Measurements from ENCODE around the gene SLC26A6. TPM values are rescaled to one million over a fixed set of nuclear protein-coding genes. Genes with fewer than 3 reads are reported as not detected.
A peak's percentile ranks its signal among the peaks of the same experiment; 100 is the strongest.

SLC26A6 gene
- total RNA-seq, 1 experiment from 2014 or later: 9.7 TPM

DNA sequence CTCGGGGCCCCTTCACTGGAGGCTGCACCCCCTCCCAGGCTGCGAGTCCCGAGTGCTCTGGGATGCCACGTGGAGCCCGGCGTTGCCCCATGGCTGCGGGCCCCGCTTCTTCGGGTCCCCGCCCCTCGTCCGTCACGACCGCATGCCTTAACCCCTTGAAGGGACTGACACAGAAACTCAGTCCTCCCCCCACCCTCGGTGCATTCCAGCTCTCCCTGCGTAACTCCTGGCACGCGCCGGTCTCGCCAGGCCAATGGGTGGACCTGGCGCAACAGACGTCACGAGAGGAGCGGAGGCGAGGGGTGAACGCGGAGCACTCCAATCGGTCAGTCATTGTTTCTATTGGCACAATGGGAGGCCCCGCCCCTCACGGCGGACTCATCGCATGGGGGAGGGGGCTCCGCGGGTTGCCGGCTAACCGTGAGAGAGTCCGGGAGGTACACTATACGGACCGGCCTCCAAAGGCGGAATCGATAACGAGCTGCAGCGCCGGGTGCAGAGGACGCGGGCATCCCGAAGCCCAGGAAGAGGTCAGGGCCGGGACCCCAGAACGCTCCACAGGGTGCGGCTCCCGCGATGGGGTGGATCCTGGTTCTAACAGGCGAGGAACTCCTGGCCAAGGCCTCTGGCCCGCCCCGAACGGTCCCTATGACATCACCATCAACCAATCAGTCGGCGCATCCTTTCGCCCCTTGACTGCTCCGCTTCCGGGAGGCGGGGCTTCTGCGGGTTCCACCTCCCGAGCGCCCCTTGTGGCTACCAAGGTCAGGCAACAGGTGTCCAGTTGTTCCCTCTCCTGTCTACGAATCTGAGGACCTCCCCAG is 28.4 kb upstream of the SLC26A6 start:
- DNase-seq: peak; percentile 93
- H3K4me3 ChIP-seq: peak overlapping the region; percentile 52
- H3K9me3 ChIP-seq: no peaks in the 10 kb centered on the region
- no peaks in the 10 kb centered on the region for H3K36me3 ChIP-seq
- 0 out of 2 replicates have a peak, but pooled peaks cover 2% of the 10 kb centered on the region for H3K27me3 ChIP-seq

DNA sequence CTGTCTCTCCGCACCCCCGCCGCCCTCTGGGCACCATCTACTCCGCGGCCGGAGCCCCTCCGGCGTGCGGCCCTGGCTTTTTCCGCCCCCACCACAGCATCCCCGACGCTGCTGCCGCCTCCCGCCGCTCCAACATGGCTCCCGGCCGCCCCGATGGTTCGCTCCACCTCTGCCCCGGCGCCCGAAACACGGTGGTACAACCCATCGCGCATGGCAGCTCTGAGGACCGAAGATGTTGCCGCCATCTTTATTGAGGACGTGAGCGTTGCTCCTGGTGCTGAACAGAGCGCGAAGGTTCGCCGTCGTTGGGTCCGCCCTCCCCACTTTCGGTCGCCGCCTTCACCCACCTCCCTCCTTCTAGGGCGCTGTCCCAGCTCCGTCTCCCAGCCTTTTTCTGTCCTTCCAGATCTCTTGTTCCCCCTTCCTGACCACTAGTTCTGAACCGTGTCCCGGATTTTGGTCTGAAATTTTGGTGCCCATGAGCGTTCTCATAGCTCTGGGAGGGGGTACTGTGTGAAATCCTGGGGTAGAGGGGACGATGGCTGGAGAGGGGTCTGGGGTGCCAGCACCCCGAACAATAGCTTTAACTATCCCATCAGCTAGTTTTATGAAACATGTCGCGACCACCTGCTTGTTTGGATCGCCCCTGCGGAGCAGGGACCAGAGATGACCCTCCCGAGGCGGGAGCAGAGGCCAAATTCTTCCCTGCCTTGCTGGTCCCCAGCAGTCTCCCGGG is 27.7 kb upstream of the SLC26A6 start, which contains the start of gene CELSR3:
TSS of gene CELSR3 (minus strand) at position 134 of the 736 bp plus-strand sequence. CDS start 252 bp downstream, outside the sequence.
- 0 out of 2 replicates have a peak, but pooled peaks cover 2% of the 10 kb centered on the region for H3K27me3 ChIP-seq
- H3K9me3 ChIP-seq: no peaks in the 10 kb centered on the region
- peak; percentile 59 for DNase-seq
- peak within 1 kb of the TSS; percentile 52 for H3K4me3 ChIP-seq
- H3K36me3 ChIP-seq: no peaks in the 10 kb centered on the region

GRCh38 chr3:48662145-48662752 is 27.0 kb upstream of the SLC26A6 start:
- DNase-seq: no peak
- no peaks in the 10 kb centered on the region for H3K36me3 ChIP-seq
- H3K4me3 ChIP-seq: no peak overlapping the region
- H3K9me3 ChIP-seq: no peaks in the 10 kb centered on the region
- 0 out of 2 replicates have a peak, but pooled peaks cover 2% of the 10 kb centered on the region for H3K27me3 ChIP-seq

DNA sequence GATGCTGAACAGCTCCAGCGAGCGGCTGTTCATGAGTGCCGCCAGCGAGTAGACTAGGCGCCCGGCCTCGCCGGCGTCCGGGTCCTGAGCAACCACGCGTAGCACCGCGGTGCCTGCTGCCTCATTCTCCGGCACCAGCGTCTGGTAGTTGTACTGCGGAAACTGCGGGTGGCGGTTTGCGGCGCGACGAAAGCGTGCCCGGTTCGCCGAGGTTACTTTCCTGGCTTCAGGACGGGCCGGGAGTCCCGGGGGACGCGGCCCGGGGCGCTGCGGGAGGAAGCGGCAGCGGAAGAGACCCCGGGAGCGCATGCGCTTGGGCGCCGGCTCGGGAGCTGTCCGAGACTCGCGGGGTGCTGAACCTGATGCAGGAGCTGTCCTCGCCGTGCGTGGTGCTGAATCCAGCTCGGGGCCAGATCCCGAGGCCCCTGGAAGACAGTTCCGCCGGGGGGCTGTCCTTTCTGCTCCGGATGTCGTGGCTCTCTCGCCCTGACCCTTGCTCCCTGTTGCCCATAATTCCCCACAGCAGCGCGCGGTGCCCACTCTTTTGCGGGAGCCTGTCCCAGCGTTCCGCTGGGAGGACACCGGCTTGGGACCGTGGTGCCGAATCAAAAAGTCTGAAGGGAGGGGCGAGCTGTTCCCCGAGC is 26.4 kb upstream of the SLC26A6 start:
- Histone ChIP-seq H3K9me3 (no peaks in the 10 kb centered on the region), H3K36me3 (no peaks in the 10 kb centered on the region), H3K4me3 (no peak overlapping the region), H3K27me3 (0 out of 2 replicates have a peak, but pooled peaks cover 2% of the 10 kb centered on the region)
- peak; percentile 22 for DNase-seq

DNA sequence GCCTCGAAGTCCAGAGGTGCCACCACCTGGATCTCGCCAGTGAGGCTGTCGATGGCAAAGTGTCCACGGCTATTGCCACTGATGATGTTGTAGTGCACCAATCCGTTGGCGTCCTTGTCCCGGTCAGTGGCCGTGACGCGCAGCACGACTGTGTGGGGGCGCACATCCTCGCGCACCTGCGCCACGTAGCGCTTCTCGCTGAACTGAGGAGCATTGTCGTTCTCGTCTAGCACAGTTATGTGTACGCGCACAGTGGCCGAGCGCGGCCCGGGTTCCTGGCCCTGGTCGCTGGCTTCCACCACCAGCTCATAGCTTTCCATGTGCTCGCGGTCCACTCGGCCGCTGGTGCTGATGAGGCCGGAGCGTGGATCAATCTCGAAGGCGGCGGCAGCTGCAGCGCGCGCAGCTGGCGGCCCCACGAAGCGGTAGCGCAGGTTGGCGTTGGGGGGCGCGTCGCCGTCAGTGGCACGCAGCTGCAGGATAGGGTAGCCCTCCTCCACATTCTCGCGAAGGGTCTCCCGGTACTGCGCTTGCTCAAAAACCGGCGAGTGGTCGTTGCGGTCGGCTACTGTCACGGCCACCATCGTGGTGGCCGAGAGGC is 25.6 kb upstream of the SLC26A6 start:
- H3K36me3 ChIP-seq: no peaks in the 10 kb centered on the region
- 0 out of 2 replicates have a peak, but pooled peaks cover 2% of the 10 kb centered on the region for H3K27me3 ChIP-seq
- no peak for DNase-seq
- no peaks in the 10 kb centered on the region for H3K9me3 ChIP-seq
- H3K4me3 ChIP-seq: no peak overlapping the region

DNA sequence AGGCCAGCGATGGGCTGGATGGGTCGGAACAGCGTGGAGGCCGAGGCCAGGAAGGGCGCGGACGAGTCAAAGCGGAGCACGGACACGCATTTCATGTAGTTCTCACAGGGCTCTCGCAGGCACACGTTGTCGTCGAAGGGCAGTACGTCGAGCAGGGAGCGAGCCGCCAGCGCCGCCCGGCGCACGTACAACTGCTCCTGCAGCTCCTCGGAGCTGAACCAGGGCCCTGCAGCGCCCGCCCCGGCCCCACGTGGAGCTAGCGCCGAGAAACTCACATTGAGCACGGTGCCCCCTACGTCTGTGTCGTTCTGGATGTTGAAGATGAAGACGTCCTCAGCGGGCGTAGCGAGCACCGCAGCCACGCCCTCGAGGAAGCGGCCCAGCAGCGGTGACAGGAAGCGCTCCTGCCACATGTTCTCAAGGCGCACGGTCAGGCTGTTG is 21.6 kb upstream of the SLC26A6 start:
- H3K36me3 ChIP-seq: no peaks in the 10 kb centered on the region
- no peak overlapping the region for H3K4me3 ChIP-seq
- no peak for DNase-seq
- H3K27me3 ChIP-seq: no peaks in the 10 kb centered on the region
- H3K9me3 ChIP-seq: no peaks in the 10 kb centered on the region

GRCh38 chr3:48656061-48656840 is 21.0 kb upstream of the SLC26A6 start:
- DNase-seq: peak; percentile 44
- Histone ChIP-seq H3K4me3 (peak overlapping the region; percentile 32; the same call in 1 of the 2 replicates), H3K9me3 (no peaks in the 10 kb centered on the region), H3K36me3 (no peaks in the 10 kb centered on the region), H3K27me3 (no peaks in the 10 kb centered on the region)

- DNase-seq: no peak
- Histone ChIP-seq H3K9me3 (no peaks in the 10 kb centered on the region), H3K27me3 (no peaks in the 10 kb centered on the region), H3K4me3 (no peak overlapping the region), H3K36me3 (no peaks in the 10 kb centered on the region)
These were observed 20.3 kb upstream of the SLC26A6 start for GRCh38 chr3:48655606-48656005.

- no peaks in the 10 kb centered on the region for H3K27me3 ChIP-seq
- no peak for DNase-seq
- H3K9me3 ChIP-seq: no peaks in the 10 kb centered on the region
- H3K36me3 ChIP-seq: no peaks in the 10 kb centered on the region
- no peak overlapping the region for H3K4me3 ChIP-seq
These were observed 19.8 kb upstream of the SLC26A6 start for GRCh38 chr3:48655063-48655462.

DNA sequence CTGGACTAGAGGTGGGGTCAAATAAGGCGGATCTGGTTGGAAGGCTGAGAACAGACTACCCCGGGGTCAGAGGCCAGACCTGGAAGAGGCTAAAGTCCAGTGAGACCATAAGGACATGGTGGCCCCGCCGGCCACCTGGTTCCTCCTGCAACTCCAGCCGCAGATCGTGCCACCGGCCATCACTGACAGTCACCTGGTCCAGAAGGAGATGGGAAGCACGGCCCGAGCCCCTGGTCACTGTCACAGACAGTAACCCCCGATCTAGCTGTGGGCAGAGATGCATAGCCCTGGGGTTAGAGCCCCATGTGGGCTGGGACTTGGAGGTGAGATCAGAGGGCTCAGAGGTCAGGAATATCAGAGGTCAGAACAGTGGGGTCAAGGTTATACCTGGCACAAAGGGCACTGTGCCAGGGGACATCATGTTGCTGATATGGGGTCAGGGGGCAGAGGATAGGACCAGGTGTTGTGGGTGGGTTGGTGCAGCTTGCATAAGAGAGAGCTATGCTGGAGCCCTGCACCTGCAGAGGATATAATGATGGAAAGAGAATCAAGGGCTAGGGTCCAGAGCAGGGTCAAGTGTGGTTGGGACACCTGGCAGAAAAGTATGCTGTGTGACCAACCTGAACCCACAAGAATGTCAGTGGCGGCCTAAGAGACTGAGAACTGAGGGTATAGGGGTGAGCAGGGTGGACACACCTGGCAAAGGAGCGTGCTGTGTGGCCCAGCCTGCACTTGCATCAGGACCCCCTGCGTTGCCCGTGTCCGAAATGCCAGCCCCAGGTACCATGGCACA is 17.9 kb upstream of the SLC26A6 start:
- H3K36me3 ChIP-seq: no peaks in the 10 kb centered on the region
- no peak overlapping the region for H3K4me3 ChIP-seq
- H3K9me3 ChIP-seq: no peaks in the 10 kb centered on the region
- DNase-seq: no peak
- H3K27me3 ChIP-seq: no peaks in the 10 kb centered on the region

DNA sequence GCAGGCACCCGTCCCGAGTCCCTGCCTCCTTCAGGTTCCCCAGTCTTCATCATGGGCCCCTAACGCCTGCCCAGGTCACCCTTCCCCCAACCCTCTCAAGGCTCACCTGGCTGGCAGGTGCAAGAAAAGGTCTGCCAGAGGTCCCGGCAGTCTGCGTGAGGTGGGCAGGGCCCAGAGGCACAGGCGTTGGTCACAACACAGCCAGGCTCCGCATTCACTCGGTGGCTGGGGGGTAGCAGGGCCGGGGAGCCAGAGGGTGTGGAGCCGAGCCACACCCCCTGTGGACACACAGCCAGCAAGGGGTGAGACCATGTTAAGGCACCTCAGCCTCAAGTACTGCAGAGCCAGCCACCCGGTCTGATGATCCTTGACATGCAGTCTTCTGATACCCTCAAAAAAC is 16.5 kb upstream of the SLC26A6 start:
- H3K9me3 ChIP-seq: no peaks in the 10 kb centered on the region

GRCh38 chr3:48650723-48651122 is 15.5 kb upstream of the SLC26A6 start:
- Histone ChIP-seq H3K27me3 (no peaks in the 10 kb centered on the region), H3K36me3 (no peaks in the 10 kb centered on the region), H3K4me3 (no peak overlapping the region), H3K9me3 (no peaks in the 10 kb centered on the region)
- DNase-seq: no peak

More for the DNA sequence above, 16.5 kb upstream of the SLC26A6 start:
- Histone ChIP-seq H3K27me3 (no peaks in the 10 kb centered on the region), H3K36me3 (no peaks in the 10 kb centered on the region), H3K4me3 (no peak overlapping the region)
- DNase-seq: no peak

GRCh38 chr3:48648188-48648850 is 13.1 kb upstream of the SLC26A6 start:
- Histone ChIP-seq H3K9me3 (no peaks in the 10 kb centered on the region), H3K36me3 (no peaks in the 10 kb centered on the region), H3K4me3 (no peak overlapping the region), H3K27me3 (no peaks in the 10 kb centered on the region)
- DNase-seq: no peak

DNA sequence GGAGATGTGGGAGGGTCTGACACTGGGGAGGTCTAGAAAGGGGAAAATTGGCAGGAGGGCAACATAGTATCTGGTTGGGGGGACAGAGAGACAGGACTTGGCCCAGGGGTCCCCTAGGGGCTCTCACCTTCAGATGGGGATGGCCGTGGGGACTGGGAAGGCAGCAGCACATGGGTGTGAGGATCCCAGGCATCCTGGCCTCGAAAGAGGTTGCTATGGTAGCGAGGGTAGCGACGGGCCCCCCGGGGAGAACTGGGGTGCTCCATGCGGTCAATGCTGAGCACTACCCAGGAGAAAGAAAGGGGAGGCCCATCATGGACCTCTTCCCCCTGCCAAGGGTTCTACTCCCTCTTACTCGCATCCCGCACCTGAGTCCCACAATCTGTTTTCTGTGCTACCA is 12.5 kb upstream of the SLC26A6 start:
- Histone ChIP-seq H3K9me3 (no peaks in the 10 kb centered on the region), H3K4me3 (no peak overlapping the region), H3K36me3 (no peaks in the 10 kb centered on the region), H3K27me3 (no peaks in the 10 kb centered on the region)
- DNase-seq: no peak
